Osteocyte (in vitro differentiated cells): Measurements from ENCODE around the gene AXIN2. TPM values are rescaled to one million over a fixed set of nuclear protein-coding genes. Genes with fewer than 3 reads are reported as not detected.

Experiments
- DNase-seq: peaks from one replicate; pipeline ENCODE4 v3.0.0; 2021; ENCODE audit warnings: mixed read lengths; ENCODE audit not compliant: unreplicated experiment; ENCODE audit errors: extremely low spot score
- H3K27ac Mint-ChIP-seq: one replicate; pipeline ENCODE4 v1.8.0; 2021; ENCODE audit warnings: mild to moderate bottlenecking, mixed read lengths; ENCODE audit not compliant: unreplicated experiment
- H3K27me3 Mint-ChIP-seq: one replicate; pipeline ENCODE4 v1.8.0; 2021; ENCODE audit warnings: mixed read lengths; ENCODE audit not compliant: unreplicated experiment
- H3K36me3 Mint-ChIP-seq: one replicate; pipeline ENCODE4 v1.8.0; 2021; ENCODE audit warnings: mixed read lengths; ENCODE audit not compliant: unreplicated experiment
- H3K4me1 Mint-ChIP-seq: one replicate; pipeline ENCODE4 v1.8.0; 2021; ENCODE audit warnings: mixed read lengths; ENCODE audit not compliant: unreplicated experiment
- H3K4me3 Mint-ChIP-seq: one replicate; pipeline ENCODE4 v1.8.0; 2021; ENCODE audit warnings: mild to moderate bottlenecking, moderate library complexity, mixed read lengths; ENCODE audit not compliant: unreplicated experiment
- H3K9me3 Mint-ChIP-seq: one replicate; pipeline ENCODE4 v1.8.0; 2021; ENCODE audit warnings: mixed read lengths; ENCODE audit not compliant: unreplicated experiment
- total RNA-seq: library from RNA; stranded (reverse); gene quantifications from 2 replicates; pipeline ENCODE4 v1.2.1, GENCODE V29; 2021
- TF ChIP-seq, protein P1 (sequence below): fragments of 200-600 bp; sonication (generic); IDR thresholded peaks from 2 replicates; pipeline ENCODE4 v1.5.0; 2021; ENCODE audit warnings: antibody characterized with exemption, mild to moderate bottlenecking, moderate library complexity

The AXIN2 gene
- total RNA-seq, 1 donor from 2014 or later = 16.6 TPM

DNA sequence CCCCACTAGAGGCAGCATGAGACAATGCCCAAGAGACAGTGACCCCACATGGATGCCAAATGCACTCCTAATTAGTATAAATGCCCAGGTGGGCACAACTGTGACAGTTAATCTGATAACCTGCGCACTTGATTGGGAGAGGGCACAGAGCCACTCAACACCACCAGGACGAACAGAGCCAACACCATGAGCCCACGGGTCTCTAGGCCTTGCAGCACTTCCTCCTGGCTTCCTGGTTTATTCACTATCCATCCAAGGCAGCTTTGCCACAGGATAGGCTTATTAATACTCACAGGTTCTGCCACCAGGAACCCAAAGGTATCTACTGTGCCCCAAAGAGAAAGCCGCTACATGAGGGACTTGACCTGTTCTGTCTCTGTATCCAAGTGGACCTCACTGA is 14.9 kb downstream of the AXIN2 start:
- no peaks in the 10 kb centered on the region for H3K27me3 Mint-ChIP-seq
- peaks cover 17% of the 10 kb centered on the region for H3K4me1 Mint-ChIP-seq
- TF ChIP-seq, protein P1, sequence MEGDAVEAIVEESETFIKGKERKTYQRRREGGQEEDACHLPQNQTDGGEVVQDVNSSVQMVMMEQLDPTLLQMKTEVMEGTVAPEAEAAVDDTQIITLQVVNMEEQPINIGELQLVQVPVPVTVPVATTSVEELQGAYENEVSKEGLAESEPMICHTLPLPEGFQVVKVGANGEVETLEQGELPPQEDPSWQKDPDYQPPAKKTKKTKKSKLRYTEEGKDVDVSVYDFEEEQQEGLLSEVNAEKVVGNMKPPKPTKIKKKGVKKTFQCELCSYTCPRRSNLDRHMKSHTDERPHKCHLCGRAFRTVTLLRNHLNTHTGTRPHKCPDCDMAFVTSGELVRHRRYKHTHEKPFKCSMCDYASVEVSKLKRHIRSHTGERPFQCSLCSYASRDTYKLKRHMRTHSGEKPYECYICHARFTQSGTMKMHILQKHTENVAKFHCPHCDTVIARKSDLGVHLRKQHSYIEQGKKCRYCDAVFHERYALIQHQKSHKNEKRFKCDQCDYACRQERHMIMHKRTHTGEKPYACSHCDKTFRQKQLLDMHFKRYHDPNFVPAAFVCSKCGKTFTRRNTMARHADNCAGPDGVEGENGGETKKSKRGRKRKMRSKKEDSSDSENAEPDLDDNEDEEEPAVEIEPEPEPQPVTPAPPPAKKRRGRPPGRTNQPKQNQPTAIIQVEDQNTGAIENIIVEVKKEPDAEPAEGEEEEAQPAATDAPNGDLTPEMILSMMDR = no peak
- no peaks in the 10 kb centered on the region for H3K9me3 Mint-ChIP-seq
- H3K27ac Mint-ChIP-seq = no peak overlapping the region
- peaks cover 46% of the 10 kb centered on the region for H3K36me3 Mint-ChIP-seq
- no peak for DNase-seq
- no peak overlapping the region for H3K4me3 Mint-ChIP-seq

DNA sequence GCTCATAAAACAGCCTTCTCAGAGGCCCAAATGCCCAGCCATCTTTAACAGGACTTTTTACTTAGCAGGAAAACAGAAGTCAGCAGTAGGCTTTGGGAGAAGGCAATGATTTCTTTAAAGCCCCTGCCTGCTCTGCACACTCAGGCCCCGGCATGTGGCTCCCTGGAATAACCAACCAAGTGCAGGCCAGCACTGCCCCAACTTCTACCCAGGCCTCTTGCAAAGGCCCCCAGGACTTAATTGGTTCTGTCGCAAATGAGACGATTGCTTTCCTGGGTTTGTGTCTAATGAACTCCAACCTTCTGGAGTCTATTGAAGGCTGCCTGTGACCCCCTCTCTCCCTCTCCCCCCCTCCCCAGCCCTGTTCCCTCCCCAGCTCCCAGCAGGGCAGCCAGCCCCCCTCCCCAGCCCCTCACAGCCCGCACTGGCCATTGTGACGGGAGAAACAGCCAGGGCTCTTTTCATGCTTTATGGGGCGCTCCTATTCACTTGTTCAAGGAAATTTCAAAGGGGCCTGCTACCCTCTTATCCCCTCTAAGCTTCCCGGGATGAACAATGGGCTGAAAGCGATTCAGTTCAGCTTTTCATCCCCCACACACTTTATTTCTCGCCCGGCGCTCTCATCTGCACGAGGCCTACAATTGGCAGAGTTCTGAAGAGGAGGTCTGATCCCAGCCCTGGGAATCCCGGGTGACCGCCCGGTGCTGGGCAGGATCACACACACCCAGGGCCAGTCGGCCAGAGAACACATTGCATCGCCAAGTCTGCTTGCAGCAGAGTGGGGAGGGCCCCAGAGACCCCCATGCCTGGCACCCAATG is 15.5 kb downstream of the AXIN2 start:
- no peak for DNase-seq
- H3K27ac Mint-ChIP-seq = no peak overlapping the region
- H3K9me3 Mint-ChIP-seq = no peaks in the 10 kb centered on the region
- TF ChIP-seq, protein P1 = no peak
- H3K4me3 Mint-ChIP-seq = no peak overlapping the region
- peaks cover 15% of the 10 kb centered on the region for H3K4me1 Mint-ChIP-seq
- peaks cover 47% of the 10 kb centered on the region for H3K36me3 Mint-ChIP-seq
- H3K27me3 Mint-ChIP-seq = no peaks in the 10 kb centered on the region

DNA sequence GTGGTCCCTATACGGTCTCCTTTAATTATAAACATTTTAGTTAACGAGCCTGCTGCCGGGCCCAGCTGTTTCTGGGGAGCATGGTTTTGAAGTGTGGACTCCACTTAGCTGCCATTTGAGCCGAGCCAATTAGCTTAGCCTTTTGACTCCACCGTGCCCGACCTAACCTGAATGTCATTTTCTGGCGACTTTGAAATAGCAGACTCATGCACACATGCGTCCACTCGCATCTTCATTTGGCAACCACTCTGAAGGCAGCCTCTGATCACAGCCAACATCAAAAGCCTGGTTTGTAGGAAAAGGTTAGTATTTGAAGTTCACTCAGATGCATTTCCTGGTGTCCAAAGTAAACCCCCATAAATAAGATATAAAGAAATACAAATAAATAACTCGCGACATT is 16.8 kb downstream of the AXIN2 start:
- Mint-ChIP-seq H3K27ac (no peak overlapping the region), H3K4me1 (peaks cover 6% of the 10 kb centered on the region), H3K9me3 (no peaks in the 10 kb centered on the region), H3K36me3 (peaks cover 50% of the 10 kb centered on the region), H3K27me3 (no peaks in the 10 kb centered on the region), H3K4me3 (no peak overlapping the region)
- TF ChIP-seq, protein P1 = no peak
- DNase-seq = no peak

GRCh38 chr17:65542610-65543009 is 18.8 kb downstream of the AXIN2 start:
- DNase-seq = no peak
- peaks cover 40% of the 10 kb centered on the region for H3K36me3 Mint-ChIP-seq
- H3K27me3 Mint-ChIP-seq = no peaks in the 10 kb centered on the region
- TF ChIP-seq, protein P1 = no peak
- H3K4me1 Mint-ChIP-seq = peaks cover 14% of the 10 kb centered on the region
- no peaks in the 10 kb centered on the region for H3K9me3 Mint-ChIP-seq
- no peak overlapping the region for H3K4me3 Mint-ChIP-seq
- H3K27ac Mint-ChIP-seq = no peak overlapping the region

DNA sequence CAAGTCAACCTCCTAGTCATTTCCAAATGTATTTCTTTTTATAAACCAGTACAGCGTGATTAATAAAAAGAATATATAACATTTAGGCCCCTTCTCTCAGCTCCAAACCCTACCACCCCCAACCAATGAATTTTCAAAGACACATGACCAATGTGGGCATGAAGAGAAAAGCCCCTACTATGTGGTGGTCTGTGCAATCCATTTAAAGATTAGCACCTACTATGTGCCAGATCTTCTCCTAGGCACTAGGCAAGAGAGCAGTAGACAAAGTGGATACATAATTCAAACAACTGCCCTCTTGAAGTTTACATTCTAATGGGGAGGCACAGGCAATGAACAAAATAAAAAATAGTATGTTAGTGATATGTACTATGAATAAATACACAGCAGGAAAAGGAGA is 19.4 kb downstream of the AXIN2 start:
- Mint-ChIP-seq H3K9me3 (no peaks in the 10 kb centered on the region), H3K27me3 (no peaks in the 10 kb centered on the region), H3K4me1 (peaks cover 13% of the 10 kb centered on the region), H3K4me3 (no peak overlapping the region), H3K27ac (no peak overlapping the region), H3K36me3 (peaks cover 39% of the 10 kb centered on the region)
- TF ChIP-seq, protein P1 = no peak
- DNase-seq = no peak
